HG03175 (cell line): Measurements from ENCODE around the gene EDDM3A.
"Not testable (repeated sequence)": the region's sequence is repeated elsewhere in the genome, so short reads cannot be mapped to it uniquely, and the experiment has no call there.

ENCODE experiments used
- ATAC-seq: cut with Tn5 transposase; IDR thresholded peaks from one replicate; pipeline ENCODE4 v1.9.1; 2021; ENCODE audit warnings: mild to moderate bottlenecking, moderate library complexity; ENCODE audit not compliant: unreplicated experiment

Gene EDDM3A, protein sequence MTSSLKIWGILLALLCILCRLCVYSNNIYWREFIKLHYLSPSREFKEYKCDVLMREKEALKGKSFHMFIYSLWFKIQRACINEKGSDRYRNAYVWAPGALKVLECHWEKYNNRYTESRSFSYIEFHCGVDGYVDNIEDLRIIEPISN

DNA sequence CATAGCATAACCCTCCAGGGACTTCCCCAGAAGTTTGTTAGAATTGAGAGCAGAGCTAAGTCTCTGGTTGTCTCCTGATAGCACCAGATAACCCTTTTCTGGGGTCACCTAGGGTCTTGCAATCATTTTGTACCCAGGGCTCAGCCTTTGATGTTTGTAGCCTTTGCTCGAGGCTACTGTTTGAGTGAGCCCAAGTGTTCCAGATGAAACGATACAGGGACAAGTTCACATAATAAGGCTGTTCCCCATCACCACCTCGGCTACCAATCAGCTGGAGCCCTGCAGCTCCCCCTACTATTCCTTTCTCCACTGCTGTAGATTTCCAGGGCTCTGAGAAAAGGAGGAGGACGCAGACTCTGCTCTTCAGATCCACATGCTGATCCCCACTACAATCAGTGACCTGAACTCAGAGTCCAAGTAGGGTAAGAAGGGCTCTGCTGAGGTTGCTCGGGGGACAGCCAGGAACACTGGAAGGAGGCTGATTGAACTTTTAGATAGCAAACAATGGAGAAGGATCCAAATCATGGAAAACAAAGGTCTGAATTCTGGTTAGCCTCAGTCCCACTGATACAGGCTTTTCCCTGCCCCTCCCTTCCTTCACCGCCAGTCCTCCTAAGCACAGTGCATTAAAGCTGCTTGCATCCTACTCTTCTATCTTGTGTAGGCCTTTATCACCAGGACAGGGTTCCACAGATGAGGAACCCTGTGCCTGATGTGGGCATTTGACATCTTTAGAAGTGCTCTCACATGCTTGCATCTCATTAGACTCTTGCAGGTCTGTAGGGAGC, at the start of gene EDDM3A:
TSS of gene EDDM3A (plus strand) at position 317 of the 788 bp plus-strand sequence. CDS start 1,694 bp downstream, outside the sequence.
- no peak for ATAC-seq

DNA sequence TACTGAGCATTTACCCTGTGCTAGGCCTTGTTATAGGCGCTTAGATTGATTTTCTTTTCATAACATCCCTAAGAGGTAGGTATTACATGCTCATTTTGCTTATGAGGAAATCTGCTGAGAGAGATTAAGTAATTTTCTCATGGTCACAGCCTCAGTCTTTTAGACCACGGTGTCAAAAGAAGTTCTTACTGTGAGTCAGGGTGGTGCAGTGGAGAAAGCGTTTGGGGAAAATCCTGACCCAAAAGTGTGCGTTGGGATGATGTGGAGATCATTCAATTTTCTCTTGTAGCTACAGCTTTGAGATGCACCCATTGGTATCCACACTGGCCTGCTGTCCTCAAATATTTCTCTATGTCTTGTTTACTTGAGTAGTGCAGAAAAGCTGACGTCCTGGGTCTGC, 48.9 kb upstream of the EDDM3A start:
- no peak for ATAC-seq

DNA sequence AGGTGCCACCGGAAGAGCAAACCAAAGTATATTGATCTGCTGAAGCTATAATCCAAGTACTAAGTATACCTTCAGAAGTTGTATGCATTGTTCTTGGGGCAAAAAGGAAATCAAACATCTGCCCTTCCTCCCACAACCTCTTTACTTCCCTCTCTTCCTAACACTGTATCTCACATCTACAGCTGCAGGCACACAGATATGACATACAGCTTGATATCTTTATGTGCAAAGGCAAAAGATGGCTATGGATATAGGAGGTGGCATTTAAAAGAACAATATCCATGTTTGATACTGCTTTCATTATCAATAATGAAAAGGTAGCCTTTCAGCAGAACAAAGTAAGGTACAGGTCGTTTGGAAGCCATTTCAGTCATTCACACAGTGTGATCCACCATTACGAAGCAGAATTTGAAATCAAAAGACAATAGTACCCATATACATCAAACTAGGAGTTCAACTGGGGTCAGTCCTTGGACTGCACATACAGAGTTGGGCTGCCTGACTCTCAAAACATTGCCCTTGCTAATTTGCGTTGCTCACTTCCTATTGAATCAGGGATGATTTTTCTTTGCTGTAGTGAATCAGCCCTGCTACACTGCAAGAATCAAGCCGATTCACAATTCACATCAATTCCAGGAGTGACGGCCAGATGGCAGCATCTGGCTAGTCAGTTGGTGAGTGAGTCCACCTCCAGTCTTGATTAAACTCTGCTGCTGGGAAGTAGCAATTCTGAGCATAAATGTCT, 48.2 kb upstream of the EDDM3A start:
- no peak for ATAC-seq

DNA sequence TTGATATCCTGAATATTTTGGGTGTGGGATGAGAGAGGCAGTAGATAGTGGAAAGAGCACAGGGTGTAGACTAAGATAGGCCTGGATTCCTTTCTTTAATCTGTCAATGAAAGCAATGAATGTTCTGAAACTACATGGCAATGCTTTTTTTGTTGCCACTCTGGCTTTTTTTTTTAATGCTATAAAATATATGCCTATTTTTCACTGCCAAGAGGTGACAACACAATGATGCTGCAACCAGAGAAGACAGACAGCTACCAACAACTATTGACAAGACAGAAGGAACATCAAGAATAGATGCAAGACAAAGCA, 47.7 kb upstream of the EDDM3A start:
- no peak for ATAC-seq

DNA sequence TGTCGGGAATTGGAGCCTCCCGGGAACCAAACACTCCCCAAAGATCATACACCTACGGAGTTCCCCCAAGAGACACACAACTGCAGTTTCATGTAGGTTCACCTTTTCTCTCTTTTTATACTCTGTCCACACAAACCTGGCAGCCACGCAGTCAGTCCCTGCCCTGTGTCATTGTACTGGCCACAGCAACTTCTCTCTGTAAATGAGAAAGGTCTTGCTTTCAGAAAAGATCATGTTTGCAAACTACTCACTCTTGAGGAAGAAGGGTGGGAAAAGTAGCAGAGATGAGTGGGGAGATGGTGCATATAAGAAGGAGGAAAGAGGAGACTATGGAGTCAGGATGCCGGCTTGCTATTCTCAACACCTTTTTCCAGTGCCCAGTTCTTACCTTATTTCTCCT, 46.8 kb upstream of the EDDM3A start:
- no peak for ATAC-seq

DNA sequence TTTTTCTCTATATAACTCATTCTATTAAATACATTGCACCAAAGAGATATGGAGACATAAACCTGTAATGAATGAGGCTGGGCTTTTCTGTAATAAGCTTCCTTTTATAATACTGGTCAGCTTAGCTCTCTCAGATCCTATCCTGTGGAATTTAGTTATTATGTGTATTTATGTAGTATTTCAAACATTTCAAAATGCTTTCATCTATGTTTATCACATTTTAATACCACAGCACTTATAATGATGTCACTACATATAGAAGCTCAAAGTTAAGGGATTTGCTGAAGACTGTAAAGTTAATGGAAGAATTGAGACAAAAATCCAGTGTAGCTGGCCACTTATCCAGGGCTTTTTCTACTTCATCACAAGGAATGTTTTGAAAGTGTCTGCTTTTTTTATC, 45.8 kb upstream of the EDDM3A start:
- ATAC-seq = no peak

DNA sequence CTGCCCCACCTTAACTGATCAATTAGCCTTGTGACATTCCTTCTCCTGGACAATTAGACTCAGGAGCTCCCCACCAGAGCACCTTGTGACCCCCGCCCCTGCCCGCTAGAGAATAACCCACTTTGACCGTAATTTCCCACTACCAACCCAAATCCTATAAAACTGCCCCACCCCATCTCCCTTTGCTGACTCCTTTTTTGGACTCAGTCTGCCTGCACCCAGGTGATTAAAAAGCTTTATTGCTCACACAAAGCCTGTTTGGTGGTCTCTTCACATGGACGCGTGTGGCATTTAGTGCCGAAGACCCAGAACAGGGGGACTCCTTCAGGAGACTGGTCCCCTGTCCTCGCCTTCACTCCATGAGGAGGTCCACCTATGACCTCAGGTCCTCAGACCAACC, 44.7 kb upstream of the EDDM3A start:
- not testable (repeated sequence) for ATAC-seq

DNA sequence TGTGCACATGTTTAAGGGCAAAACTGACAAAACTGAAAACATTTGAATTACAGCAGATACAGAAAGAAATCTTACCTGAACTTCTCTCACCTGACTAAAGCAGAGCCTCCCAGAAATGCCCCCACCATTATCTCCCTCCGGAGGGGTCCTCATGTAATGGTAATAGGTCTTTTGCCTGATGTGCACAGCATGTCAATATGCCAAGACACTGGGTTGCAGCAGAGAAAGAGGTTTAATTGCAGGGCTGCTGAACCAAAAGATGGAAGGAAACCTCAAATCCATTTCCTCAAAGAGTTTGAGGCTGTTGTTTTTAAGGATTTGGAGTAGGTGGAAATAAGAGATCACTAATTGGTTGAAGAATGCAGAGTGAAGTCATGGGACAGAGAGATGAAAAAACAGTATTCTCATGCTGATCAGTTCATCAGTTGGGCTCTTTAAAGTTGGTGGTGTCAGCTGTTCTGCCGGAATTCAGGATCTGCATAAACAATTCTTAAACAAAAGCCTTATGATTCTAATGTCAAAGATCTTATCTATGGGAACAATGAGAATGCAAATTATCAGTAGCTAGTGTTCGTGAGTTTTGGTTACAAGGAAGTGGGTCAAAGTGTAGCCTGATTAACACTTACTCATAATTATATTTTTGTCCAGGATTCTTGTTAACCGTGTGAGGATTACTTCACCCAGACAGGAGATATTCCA, 38.9 kb upstream of the EDDM3A start:
- ATAC-seq = no peak

DNA sequence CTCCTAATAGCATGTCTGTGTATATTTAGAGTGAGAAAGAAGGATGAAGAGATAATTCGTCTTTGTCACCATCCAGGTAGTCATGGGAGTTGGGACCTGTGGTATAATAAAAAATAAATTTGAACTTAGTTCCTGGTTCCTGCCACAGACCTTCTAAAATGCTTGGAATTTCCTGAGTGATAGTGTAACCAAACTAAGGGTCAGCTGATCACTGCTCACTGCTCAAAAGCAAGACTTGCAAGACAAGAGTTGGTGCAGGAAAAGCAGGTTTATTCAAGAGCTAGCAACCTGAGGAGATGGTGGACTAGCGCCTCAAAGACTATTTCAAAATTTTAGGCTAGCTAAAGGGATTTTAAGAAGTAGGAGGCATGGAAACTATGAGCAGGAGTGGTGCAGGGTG, 38.1 kb upstream of the EDDM3A start:
- no peak for ATAC-seq

DNA sequence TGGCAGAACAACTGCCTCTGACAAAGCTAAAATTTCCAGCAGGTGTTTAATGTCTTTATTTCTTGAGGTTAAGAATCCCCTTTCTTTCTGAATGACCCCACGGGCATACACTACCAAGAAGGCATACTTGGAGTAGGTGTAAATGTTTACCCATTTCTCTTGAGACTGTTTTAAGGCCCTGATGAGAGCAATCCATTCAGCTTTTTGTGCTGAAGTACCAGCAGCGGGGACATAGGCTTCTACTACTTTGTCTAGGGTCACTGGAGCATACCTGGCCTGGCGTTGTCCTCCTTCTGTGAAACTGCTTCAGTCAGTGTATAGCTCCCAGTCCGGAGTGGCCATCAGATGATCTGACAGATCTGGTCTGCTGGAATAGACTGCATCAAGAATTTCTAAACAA, 34.4 kb upstream of the EDDM3A start:
- no peak for ATAC-seq

DNA sequence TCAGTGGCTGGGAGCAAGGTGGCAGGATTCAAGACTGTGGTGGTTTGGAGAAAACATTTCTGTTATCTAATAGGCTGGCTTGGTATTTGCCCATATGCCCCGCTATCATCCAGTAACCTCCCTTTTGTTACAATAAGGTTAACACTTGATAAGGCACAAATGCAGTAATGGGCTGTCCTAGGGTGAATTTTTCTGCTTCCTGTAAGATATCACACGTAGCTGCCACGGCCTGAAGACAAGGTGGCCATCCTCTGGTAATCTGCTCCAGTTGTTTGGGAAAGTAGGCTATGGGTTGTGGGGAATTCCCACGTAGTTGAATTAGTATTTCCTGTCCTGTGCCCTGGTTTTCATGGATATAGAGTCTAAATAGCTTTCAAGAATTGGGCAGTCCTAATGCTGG, 34.0 kb upstream of the EDDM3A start:
- ATAC-seq = no peak

DNA sequence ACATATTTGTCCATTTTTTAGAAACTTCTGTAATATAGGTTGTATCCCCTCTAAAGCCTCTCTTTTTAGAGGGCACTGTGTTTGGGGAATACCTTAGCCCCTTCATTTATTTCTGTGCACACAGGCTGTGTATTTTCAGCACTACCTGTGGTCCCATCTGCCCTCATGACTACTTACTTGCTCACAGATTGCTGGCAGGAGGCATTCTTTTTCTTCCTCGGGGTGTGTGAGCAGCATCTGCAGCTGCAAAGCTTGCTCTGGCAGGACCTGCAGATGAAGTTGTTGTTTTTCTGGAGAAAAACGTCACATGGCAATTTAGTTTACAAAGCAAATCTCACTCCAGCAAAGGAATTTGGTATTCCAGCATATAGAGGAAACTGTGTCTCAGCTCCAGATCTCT, 32.8 kb upstream of the EDDM3A start:
- no peak for ATAC-seq

DNA sequence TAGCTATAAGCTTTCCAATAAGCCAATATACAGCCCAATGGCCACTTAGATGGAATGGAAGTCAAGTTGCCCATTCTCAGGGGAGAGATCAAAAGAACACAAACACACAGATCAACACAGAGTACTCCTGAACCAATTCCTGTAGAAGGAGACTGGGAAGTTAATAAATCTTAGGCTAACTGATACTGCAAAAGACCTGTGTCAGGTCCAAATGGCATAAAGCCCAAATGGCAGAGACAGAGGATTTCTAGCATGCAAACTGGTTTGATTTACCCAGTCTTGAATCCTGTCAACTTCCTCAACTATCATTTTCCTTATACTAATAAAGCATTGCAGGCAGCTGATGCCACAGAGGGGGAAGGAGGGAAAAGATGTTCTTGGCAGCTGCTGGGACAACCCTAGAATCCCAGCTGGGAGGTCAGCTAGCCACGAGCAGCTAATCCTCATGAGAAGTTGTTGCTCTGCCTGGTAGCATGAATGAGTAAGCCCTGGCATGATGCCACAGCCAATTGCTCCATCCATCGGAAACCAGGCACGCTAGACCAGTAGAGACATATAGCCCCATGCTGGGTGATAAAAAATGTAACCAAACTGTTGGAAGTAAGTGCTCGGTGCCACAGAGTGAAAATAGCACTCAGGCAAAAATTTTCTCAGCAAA, 31.0 kb upstream of the EDDM3A start:
- ATAC-seq = no peak

DNA sequence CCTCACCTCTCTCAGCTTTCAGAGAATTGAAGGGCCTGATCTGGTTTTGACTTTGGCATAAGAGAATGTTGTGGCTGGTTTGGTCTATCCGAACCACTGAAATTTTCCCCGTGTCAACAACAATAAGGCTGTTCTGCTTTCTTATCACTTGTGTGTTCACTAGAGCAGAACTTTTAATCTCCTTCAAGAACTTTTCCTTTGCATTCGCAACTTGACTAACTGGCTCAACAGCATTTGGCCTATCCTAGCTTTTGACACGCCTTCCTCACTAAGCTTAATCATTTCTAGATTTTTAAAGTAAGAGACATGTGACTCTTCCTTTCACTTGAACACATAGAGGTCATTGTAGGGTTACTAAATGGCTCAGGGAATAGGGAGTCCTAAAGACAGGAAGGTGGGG, 25.9 kb upstream of the EDDM3A start:
- ATAC-seq = no peak

DNA sequence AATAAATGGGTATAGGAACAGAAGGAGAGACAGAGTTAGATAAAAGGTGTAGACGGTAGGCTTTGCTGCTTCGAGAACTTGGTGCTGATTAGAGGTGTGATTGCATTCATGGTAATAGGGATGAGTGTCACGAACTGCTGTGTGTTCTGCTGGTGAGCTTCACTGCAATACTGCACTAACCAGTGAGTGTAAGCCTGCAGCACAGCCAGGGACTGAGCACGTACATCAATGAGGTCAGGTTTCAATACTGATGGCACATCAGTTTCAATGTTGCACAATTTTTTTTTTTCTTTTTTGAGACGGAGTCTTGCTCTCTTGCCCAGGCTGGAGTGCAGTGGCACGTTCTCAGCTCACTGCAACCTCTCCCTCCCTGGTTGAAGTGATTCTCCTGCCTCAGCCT, 24.9 kb upstream of the EDDM3A start:
- no peak for ATAC-seq

DNA sequence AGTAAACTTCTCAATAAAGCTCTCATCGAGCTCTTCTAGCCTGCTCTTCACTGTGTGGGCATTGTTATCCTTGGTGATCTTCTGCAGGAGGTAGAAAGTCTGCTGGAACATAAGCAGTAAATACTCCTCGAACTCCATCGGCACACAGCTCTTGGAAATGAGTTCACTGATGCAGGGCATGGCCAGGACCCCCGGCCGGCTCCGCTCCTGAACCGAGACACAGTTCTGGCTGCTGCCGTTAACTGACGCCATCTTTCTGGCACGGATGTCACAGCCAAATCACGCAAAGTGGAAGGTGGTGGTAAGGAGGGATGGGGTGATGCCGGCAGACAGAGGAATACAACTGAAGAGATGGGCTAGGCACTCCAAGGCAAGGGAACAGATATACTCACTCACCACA, 23.7 kb upstream of the EDDM3A start:
- no peak for ATAC-seq

DNA sequence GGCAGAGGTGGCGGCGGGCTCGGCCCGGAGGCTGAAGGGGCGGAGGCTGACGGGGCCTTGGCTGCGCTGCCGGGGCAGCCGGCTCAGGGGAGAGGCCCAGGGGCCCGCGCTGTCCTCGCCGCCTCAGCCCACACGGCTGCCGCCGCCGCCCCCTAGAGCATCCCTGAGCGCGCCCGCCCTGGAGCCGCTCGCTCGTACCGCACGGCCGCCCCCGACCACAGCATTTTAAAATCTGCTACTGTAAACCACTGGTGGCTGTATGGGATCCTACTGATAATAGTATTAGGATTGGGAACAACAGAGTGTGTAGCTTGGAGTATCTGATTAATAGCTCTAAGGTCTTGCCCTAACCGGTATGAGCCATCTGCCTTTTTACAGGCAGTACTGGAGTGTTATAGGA, 22.2 kb upstream of the EDDM3A start:
- no peak for ATAC-seq

DNA sequence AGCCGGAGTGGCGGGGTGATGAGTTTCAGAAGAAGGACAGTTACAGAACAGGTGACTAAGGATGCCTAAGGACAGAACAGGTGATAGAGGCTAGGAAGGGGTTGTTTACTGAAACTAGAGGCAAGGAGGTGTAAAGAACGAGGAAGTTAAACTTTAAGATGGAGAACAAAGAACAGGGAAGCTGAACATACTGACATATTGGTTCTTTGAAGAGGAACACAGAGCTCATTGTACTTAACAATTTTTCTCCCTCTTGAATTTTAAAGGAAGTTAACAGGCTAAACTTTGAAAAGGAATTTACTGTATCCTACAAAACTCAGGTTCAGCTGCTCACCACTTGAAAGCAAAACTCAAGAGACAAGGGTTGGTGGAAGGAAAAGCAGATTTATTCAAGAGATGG, 19.6 kb upstream of the EDDM3A start:
- ATAC-seq = not testable (repeated sequence)

DNA sequence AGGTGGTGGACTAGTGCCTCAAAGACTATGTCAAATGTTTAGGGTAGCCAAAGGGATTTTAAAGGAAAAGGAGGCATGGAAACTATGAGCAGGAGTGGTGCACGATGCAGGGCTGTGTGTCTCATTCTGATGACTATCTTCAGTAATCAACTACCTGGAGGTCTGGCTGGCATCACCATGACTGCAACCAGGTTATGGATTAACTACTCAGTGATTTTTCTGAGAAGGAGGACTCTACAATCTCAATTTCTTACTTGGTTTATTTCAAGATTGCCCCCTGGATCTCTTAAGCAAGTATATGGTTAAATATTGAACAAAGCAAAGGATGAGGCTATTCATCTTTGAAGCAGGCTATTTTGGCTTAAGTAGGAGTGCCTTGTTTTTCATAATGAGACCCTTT, 19.2 kb upstream of the EDDM3A start:
- no peak for ATAC-seq

DNA sequence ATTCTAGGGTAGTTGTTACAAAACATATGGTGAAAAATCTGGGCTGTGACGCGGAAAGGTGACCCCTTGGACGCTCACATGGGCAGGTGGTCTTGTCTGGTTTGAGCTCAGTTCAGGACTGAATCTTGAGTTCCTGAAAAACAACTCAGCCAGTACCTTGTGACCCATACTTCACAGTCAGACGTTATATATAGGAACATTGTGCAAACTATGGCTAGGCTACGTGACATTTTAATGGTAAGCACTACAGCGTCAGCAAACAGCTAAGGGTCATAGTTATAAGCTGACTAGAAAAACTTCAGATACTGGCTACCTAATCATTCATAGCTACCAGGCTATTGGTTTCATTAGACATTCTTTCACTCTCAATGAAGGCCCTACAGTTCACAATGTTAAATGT, 14.8 kb upstream of the EDDM3A start:
- no peak for ATAC-seq

DNA sequence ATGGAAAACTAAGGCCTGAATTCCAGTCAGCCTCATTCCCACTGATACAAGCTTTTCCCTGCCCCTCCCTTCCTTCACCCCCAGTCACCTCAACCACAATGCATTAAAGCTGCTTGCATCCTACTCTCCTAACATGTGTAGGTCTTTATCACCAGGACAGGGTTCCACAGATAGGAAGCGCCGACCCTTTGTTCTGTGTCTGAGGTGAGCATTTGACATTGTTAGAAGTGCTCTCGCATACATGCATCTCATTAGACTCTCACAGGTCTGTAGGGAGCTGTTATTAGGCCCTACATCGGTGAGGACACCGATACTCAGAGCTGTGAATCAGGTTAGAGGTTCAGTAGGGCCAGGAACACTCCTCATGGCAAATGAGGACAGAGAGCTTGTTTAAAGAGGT, 13.2 kb upstream of the EDDM3A start:
- ATAC-seq = no peak
